ENCODE measurements around the gene CEP70. TPM values are rescaled to one million over a fixed set of nuclear protein-coding genes. Genes with fewer than 3 reads are reported as not detected.

CEP70 gene
- total and polyA plus RNA-seq, 10 of the 15 experiments (the other 5 are each of a cell fraction or from before 2014, with no cell fraction given): 1.4 to 9.3 (median 2.2) TPM

- Histone ChIP-seq H3K27me3 (replicated peaks in 1 of 2; ENCODE audit: control insufficient read depth in 2 of 2, insufficient read depth in 2 of 2, low read length in 1 of 2) (no peaks in the 10 kb centered on the region), H3K9ac (ENCODE audit: control insufficient read depth, insufficient read depth, low read length) (no peak overlapping the region), H3K4me2 (ENCODE audit: control insufficient read depth, insufficient read depth) (no peak overlapping the region), H3K4me3 (no peak overlapping the region), H3K9me3 (replicated peaks; ENCODE audit: control insufficient read depth, insufficient read depth, low read length) (peaks cover 4% of the 10 kb centered on the region; the same call in 2 of the 3 replicates), H3K79me2 (ENCODE audit: control insufficient read depth, insufficient read depth, low read length) (no peaks in the 10 kb centered on the region), H3K4me1 (ENCODE audit: control insufficient read depth, insufficient read depth, low read length) (peaks cover 5% of the 10 kb centered on the region), H3K27ac (ENCODE audit: control insufficient read depth, insufficient read depth) (no peak overlapping the region), H2AFZ (ENCODE audit: control insufficient read depth, low read depth, low read length) (no peak overlapping the region), H3K36me3 (ENCODE audit: control insufficient read depth in 2 of 2, insufficient read depth in 2 of 2, low read length in 1 of 2) (no peaks in the 10 kb centered on the region), H4K20me1 (ENCODE audit: control insufficient read depth, insufficient read depth) (no peaks in the 10 kb centered on the region)
- ChIA-PET CTCF (interaction anchor here (1.1 to 14.3 kb wide), 2 partner anchors 316 to 336 kb away, joined by 3 to 451 read pairs; no protein-coding TSS in a partner anchor), RAD21 (ENCODE audit: unreplicated experiment) (interaction anchor here (1.2 to 1.5 kb wide), 2 partner anchors 121 to 315 kb away, joined by 3 to 4 read pairs; no protein-coding TSS in a partner anchor), SMC1A (ENCODE audit: uncharacterized antibody, unreplicated experiment) (interaction anchor here (1.5 to 1.6 kb wide), 2 partner anchors 11 to 99 kb away, joined by 3 to 5 read pairs; no protein-coding TSS in a partner anchor), POLR2A (interaction anchor here (0.7 kb wide), 1 partner anchor 66 kb away, joined by 9 read pairs; no protein-coding TSS in a partner anchor)
- DNase-seq (ENCODE audit: low read depth, low spot score) (no peak), ATAC-seq (no peak), FAIRE-seq (no peak)
- intact Hi-C loops (cut with micrococcal nuclease; ENCODE audit: unreplicated experiment): no loop called here
- in situ Hi-C loops (cut with MboI): no loop called here
- no TSS peak for BruUV-seq (replicated peaks)
- TF ChIP-seq JUNB (IDR thresholded peaks at IDR 0.05) (no peak), POLR2A (IDR thresholded peaks at IDR 0.05; ENCODE audit: low read depth, low read length) (no peak), IRF4 (IDR thresholded peaks at IDR 0.05; ENCODE audit: low read depth, low read length) (no peak), NFYB (IDR thresholded peaks at IDR 0.05; ENCODE audit: insufficient read depth, low read depth, low read length) (no peak), SKIL (IDR thresholded peaks at IDR 0.05; ENCODE audit: low read depth, poor library complexity, severe bottlenecking) (no peak), RUNX3 (IDR thresholded peaks at IDR 0.05; ENCODE audit: low read length) (no peak)
- TF ChIP-seq, protein P1, sequence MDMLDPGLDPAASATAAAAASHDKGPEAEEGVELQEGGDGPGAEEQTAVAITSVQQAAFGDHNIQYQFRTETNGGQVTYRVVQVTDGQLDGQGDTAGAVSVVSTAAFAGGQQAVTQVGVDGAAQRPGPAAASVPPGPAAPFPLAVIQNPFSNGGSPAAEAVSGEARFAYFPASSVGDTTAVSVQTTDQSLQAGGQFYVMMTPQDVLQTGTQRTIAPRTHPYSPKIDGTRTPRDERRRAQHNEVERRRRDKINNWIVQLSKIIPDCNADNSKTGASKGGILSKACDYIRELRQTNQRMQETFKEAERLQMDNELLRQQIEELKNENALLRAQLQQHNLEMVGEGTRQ (IDR thresholded peaks at IDR 0.05; ENCODE audit: borderline replicate concordance, low read depth, low read length): no peak
- 42% methylated on average over 8 of the region's 8 CpGs for WGBS (ENCODE audit: insufficient coverage, insufficient replicate concordance, low lambda C conversion rate, missing lambda C conversion rate)
Observed at GRCh38 chr3:138600100-138600745, 6.2 kb upstream of the CEP70 start.

All from GM12878 (cell line).